Measurements from ENCODE around the gene NUDT8. TPM values are rescaled to one million over a fixed set of nuclear protein-coding genes. Genes with fewer than 3 reads are reported as not detected.
"Not testable (repeated sequence)": the region's sequence is repeated elsewhere in the genome, so short reads cannot be mapped to it uniquely, and the experiment has no call there.

NUDT8 gene
- total RNA-seq, 3 donors from 2014 or later (not counting 1 experiment from before 2014, with no cell fraction given), result 1.7 to 5.2 (median 4.1) TPM

DNA sequence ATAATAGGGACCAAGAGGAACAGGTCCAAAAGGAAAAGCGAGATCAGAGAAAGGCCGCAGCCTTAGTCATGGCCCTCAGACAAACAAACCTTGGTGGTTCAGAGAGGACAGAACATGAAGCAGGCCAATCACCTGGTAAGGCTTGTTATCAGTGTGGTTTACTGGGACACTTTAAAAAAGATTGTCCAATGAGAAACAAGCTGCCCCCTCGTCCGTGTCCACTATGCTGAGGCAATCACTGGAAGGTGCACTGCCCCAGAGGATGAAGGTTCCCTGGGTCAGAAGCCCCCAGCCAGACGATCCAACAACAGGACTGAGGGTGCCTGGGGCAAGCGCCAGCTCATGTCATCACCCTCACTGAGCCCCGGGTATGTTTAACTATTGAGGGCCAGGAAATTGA, 6.8 kb downstream of the NUDT8 start:
- H3K36me3 ChIP-seq (ENCODE audit: control insufficient read depth, insufficient read depth, low read length); ATAC-seq; H3K9me3 Mint-ChIP-seq; DNase-seq; H3K4me1 ChIP-seq (ENCODE audit: control insufficient read depth, insufficient read depth, low read length); H3K27ac Mint-ChIP-seq; intact Hi-C loops (cut with micrococcal nuclease); H3K4me1 Mint-ChIP-seq; H3K4me3 Mint-ChIP-seq; H3K9me3 ChIP-seq (ENCODE audit: control insufficient read depth, insufficient read depth, low read length); H3K27me3 Mint-ChIP-seq (ENCODE audit: low read depth in 2 of 2); H3K36me3 Mint-ChIP-seq; H3K27me3 ChIP-seq (ENCODE audit: control insufficient read depth, insufficient read depth, low read length); H3K27ac ChIP-seq (ENCODE audit: low read length); H3K4me3 ChIP-seq (ENCODE audit: low read length): not testable (repeated sequence)
- 92% methylated on average over 4 of the region's 7 CpGs for WGBS (ENCODE audit: insufficient coverage)

GRCh38 chr11:67621928-67622327, 7.8 kb downstream of the NUDT8 start:
- H3K4me3 ChIP-seq (ENCODE audit: low read length); H3K27me3 Mint-ChIP-seq (ENCODE audit: low read depth in 2 of 2); H3K36me3 Mint-ChIP-seq; H3K4me1 ChIP-seq (ENCODE audit: control insufficient read depth, insufficient read depth, low read length); DNase-seq; H3K9me3 ChIP-seq (ENCODE audit: control insufficient read depth, insufficient read depth, low read length); H3K4me3 Mint-ChIP-seq; H3K9me3 Mint-ChIP-seq; H3K27me3 ChIP-seq (ENCODE audit: control insufficient read depth, insufficient read depth, low read length); ATAC-seq; H3K27ac ChIP-seq (ENCODE audit: low read length); H3K27ac Mint-ChIP-seq; intact Hi-C loops (cut with micrococcal nuclease); H3K4me1 Mint-ChIP-seq; H3K36me3 ChIP-seq (ENCODE audit: control insufficient read depth, insufficient read depth, low read length): not testable (repeated sequence)
- 88% methylated on average over 1 of the region's 3 CpGs for WGBS (ENCODE audit: insufficient coverage)

DNA sequence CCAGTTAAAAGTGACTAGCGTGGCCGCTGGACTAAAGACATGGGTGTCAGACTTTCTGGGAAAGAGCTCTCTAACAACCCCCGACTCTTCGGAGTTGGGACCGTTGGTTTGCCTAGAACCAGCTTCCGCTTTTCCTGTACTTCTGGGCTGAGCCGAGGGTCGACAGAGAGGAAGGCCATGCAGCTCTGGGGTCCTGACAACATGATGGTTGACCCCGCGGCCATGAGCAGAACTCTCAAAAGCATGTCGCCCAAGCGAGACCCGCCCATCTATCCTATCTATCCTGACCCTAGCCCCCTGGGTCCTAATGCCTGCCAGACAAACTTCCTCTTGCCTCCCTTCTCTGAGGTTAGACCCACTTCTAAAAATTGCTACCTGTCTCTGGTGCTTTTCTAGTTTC, 9.1 kb downstream of the NUDT8 start:
- H3K9me3 ChIP-seq (ENCODE audit: control insufficient read depth, insufficient read depth, low read length); ATAC-seq; H3K27me3 ChIP-seq (ENCODE audit: control insufficient read depth, insufficient read depth, low read length); H3K27me3 Mint-ChIP-seq (ENCODE audit: low read depth in 2 of 2); H3K36me3 Mint-ChIP-seq; H3K27ac ChIP-seq (ENCODE audit: low read length); H3K9me3 Mint-ChIP-seq; H3K4me3 ChIP-seq (ENCODE audit: low read length); H3K36me3 ChIP-seq (ENCODE audit: control insufficient read depth, insufficient read depth, low read length); H3K27ac Mint-ChIP-seq; DNase-seq; H3K4me3 Mint-ChIP-seq; intact Hi-C loops (cut with micrococcal nuclease): not testable (repeated sequence)
- WGBS (ENCODE audit: insufficient coverage), result 90% methylated on average over 13 of the region's 13 CpGs
- H3K4me1 Mint-ChIP-seq, result peaks cover 7 to 17% of the 10 kb centered on the region in 2 donors
- peaks cover 14% of the 10 kb centered on the region for H3K4me1 ChIP-seq (ENCODE audit: control insufficient read depth, insufficient read depth, low read length)

GRCh38 chr11:67619683-67620618, 9.8 kb downstream of the NUDT8 start:
- H3K36me3 ChIP-seq (ENCODE audit: control insufficient read depth, insufficient read depth, low read length); DNase-seq; ATAC-seq; H3K4me3 Mint-ChIP-seq; H3K27me3 Mint-ChIP-seq (ENCODE audit: low read depth in 2 of 2); H3K4me3 ChIP-seq (ENCODE audit: low read length); H3K9me3 Mint-ChIP-seq; H3K27ac Mint-ChIP-seq; H3K27me3 ChIP-seq (ENCODE audit: control insufficient read depth, insufficient read depth, low read length); H3K36me3 Mint-ChIP-seq; H3K9me3 ChIP-seq (ENCODE audit: control insufficient read depth, insufficient read depth, low read length); H3K27ac ChIP-seq (ENCODE audit: low read length): not testable (repeated sequence)
- intact Hi-C loops (cut with micrococcal nuclease), result loop anchor here (10.0 kb wide), 1 partner anchor 115 kb away; the partner anchor contains the start of genes CDK2AP2 and PITPNM1
- peaks cover 7 to 20% of the 10 kb centered on the region in 2 donors for H3K4me1 Mint-ChIP-seq
- WGBS (ENCODE audit: insufficient coverage), result 75% methylated on average over 33 of the region's 33 CpGs
- peaks cover 21% of the 10 kb centered on the region for H3K4me1 ChIP-seq (ENCODE audit: control insufficient read depth, insufficient read depth, low read length)

DNA sequence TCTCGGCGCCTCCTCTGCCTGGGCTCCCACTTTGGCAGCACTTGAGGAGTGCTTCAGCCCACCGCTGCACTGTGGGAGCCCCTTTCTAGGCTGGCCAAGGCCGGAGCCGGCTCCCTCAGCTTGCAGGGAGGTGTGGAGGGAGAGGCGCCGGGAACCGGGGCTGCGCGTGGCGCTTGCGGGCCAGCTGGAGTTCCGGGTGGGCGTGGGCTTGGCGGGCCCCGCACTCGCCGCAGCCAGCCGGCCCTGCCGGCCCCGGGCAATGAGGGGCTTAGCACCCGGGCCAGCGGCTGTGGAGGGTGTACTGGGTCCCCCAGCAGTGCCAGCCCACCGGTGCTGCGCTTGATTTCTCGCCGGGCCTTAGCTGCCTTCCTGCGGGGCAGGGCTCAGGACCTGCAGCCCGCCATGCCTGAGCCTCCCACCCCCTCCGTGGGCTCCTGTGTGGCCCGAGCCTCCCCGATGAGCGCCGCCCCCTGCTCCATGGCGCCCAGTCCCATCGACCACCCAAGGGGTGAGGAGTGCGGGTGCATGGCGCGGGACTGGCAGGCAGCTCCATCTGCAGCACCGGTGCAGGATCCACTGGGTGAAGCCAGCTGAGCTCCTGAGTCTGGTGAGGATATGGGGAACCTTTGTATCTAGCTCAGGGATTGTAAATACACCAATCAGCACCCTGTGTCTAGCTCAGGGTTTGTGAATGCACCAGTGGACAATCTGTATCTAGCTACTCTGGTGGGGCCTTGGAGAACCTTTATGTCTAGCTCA, 10.7 kb downstream of the NUDT8 start:
- not testable (repeated sequence) for ATAC-seq; H3K36me3 ChIP-seq (ENCODE audit: control insufficient read depth, insufficient read depth, low read length); H3K9me3 ChIP-seq (ENCODE audit: control insufficient read depth, insufficient read depth, low read length); H3K9me3 Mint-ChIP-seq; H3K27ac ChIP-seq (ENCODE audit: low read length); H3K4me3 Mint-ChIP-seq; H3K36me3 Mint-ChIP-seq; DNase-seq; H3K27ac Mint-ChIP-seq; H3K27me3 Mint-ChIP-seq (ENCODE audit: low read depth in 2 of 2); H3K27me3 ChIP-seq (ENCODE audit: control insufficient read depth, insufficient read depth, low read length); H3K4me3 ChIP-seq (ENCODE audit: low read length)
- H3K4me1 ChIP-seq (ENCODE audit: control insufficient read depth, insufficient read depth, low read length), result peaks cover 30% of the 10 kb centered on the region
- intact Hi-C loops (cut with micrococcal nuclease), result loop anchor here (10.0 kb wide), 1 partner anchor 114 kb away; the partner anchor contains the start of genes CDK2AP2 and PITPNM1
- WGBS (ENCODE audit: insufficient coverage), result 97% methylated on average over 40 of the region's 40 CpGs
- peaks cover 7 to 29% of the 10 kb centered on the region in 2 donors for H3K4me1 Mint-ChIP-seq

Data from natural killer cell (primary cell).